GM13977 (cell line): ENCODE measurements around the gene DDX1.
A peak's percentile ranks its signal among the peaks of the same experiment; 100 is the strongest.

Experiments used
- DNase-seq: peaks from one replicate; pipeline ENCODE4 v3.0.0; 2012; ENCODE audit warnings: low spot score
- in situ Hi-C: fragments of 300-500 bp; cut with MboI; formaldehyde crosslinking; loops from one replicate; pipeline ENCODE4 v1.12.0; 2022; ENCODE audit warnings: low sequenced_read_pairs, low pct_unique_long_range_greater_than_20kb, mixed read lengths, inconsistent platforms; ENCODE audit not compliant: unreplicated experiment
- TF ChIP-seq, protein P1 (sequence below): IDR thresholded peaks from 2 replicates; pipeline ENCODE4 v1.5.1; 2012; ENCODE audit warnings: mild to moderate bottlenecking, control low read depth; ENCODE audit not compliant: insufficient read depth; ENCODE audit errors: extremely low read depth, missing control alignments

Gene DDX1

DNA sequence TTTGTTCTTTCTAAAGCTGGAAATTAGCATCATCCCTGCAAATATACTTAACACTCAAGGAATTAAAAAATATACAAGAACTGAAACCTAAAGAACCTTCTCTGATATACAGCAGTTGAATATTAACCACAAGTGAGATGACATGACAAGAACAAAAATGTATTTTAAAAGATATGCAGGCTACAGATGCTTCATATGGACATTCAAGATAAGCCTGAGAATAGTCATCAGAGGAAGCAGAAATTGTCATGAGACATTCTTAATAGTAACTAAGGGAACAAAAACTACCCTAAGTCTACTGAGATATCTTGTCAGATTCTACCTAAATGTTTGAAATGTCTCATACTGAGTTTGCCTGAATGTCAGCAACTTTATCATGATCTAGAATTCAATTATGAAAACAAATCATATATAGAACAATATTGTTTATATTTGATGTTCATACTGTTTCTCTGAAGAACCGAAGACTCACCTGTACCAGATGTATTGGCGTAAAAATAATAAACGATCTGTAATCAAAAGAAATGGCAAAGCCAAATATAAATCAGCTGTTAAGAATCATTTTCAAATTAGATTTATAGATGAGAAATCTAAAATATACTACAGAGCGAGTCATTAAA is 35.2 kb upstream of the DDX1 start:
- DNase-seq: no peak
- TF ChIP-seq, protein P1, sequence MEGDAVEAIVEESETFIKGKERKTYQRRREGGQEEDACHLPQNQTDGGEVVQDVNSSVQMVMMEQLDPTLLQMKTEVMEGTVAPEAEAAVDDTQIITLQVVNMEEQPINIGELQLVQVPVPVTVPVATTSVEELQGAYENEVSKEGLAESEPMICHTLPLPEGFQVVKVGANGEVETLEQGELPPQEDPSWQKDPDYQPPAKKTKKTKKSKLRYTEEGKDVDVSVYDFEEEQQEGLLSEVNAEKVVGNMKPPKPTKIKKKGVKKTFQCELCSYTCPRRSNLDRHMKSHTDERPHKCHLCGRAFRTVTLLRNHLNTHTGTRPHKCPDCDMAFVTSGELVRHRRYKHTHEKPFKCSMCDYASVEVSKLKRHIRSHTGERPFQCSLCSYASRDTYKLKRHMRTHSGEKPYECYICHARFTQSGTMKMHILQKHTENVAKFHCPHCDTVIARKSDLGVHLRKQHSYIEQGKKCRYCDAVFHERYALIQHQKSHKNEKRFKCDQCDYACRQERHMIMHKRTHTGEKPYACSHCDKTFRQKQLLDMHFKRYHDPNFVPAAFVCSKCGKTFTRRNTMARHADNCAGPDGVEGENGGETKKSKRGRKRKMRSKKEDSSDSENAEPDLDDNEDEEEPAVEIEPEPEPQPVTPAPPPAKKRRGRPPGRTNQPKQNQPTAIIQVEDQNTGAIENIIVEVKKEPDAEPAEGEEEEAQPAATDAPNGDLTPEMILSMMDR: no peak
- in situ Hi-C loops: loop anchor here (25.0 kb wide), 1 partner anchor 369 kb away; no protein-coding TSS in a partner anchor

DNA sequence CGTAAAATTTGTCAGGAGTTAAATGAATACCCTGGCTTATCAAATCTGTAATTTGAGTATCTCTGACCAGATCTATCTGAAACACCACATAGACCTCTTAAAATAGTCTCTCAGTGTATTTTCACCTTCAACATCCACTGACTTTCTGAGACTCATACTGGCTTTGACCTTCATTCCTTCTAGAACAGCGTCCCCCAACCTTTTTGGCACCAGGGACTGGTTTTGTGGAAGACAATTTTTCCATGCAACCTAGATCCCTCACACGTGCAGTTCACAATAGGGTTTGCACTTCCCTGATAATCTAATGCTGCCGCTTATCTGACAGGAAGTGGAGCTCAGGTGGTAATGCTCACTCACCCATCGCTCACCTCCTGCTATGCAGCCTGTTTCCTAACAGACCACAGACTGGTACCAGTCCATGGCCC is 33.8 kb upstream of the DDX1 start:
- in situ Hi-C loops: loop anchor here (25.0 kb wide), 1 partner anchor 371 kb away; no protein-coding TSS in a partner anchor

DNA sequence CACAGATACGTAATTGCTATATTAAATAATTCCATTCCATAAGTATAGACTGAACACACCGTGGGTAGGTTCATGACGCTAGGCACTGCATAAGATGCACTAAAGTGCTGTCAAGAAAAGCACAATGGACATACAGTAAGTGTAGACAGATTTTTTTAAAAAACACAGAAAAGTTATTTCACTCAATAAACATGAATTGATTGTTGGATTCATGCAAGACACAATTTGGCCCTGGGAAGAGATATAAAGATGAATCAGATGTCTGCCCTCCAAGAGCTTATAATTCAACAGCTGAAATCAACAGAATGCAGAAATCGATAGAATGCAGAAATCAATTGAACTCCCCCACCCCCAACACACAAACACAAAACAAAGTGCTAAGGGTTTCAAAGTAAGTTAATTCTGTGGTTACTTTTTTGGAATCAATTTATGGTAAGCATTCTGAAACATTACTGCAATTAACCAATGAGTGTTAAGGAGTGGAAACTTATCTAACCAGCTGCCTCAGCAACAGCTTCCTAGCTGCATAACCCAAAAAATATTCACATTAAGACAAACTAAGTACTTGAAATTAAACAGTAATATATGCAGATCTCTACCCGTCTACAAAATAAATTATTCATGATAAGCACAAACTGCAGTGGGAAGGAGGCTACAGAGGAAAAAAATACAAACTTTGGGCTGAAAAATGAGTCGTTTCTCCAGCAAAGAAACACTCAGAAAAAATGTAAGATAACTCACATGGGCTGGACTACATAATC is 32.1 kb upstream of the DDX1 start:
- DNase-seq: no peak
- in situ Hi-C loops: loop anchor here (25.0 kb wide), 1 partner anchor 372 kb away; no protein-coding TSS in a partner anchor
- TF ChIP-seq, protein P1: no peak

More for the DNA sequence above, 33.8 kb upstream of the DDX1 start:
- TF ChIP-seq, protein P1: no peak
- DNase-seq: no peak

DNA sequence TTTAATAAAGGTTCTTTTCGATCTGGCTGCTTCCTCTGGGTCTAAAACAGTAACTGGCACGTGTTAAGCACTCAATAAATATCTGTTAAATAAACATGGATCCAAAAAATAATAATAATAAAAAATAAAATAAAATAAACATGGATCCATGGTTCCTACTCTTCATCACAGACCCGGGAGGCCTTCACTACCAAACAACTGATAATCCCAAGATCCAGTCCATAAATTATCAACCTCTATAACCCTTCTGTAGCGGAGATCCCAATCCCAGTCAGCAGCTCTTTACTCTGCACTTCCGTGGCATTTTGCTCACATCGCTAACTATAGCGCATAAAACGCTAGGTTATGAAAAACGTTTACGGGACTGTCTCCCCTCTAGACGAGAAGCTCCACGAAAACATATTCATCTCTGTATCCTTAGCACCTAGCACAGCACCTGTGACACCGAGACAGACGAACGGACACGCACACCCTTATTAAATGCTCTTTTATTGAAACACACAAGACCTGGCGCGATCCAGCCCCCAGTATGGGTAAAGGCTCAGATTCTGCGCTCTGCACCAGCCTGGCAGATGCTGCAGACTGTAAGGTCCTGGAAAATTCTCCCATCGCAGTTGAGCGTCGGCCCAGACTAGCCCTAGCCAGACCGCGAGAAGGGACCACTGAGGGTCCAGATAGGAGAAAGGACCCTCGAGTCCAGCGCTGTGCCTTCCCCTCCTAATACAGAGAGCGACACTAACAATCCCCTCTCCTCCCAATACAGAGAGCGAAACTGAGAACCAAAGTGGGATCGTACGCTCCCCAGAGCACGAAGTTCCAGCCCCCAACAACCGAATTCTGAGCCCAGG is 31.3 kb upstream of the DDX1 start:
- no peak for DNase-seq
- in situ Hi-C loops: loop anchor here (25.0 kb wide), 1 partner anchor 373 kb away; no protein-coding TSS in a partner anchor
- TF ChIP-seq, protein P1: no peak

DNA sequence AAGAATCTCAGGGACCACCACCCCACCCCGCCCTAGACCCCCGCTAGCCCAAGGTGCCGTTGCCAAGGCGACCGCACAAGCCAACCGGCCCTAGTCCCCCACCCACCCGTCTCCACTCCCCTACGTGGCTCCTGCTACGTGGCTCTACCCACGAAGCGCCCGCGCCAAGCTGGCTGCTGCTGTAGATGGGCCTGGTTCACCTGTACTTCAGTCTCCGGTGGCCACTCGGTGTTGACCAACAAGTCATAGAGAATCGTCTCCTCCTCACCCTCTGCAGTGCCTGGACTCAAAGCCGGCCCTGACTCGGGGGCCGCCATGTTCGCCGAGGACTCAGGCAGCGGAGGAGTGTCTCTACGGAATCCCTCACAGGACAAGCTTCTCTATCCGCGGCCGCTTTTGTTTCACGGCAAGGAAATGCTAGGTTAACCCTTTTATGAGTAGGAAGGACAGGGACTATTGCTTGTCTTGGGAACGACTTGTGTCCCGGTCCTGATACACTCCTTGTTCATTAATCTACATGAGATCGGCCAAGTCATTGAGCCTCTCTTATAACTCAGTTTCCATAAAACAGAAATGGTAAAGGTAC is 30.6 kb upstream of the DDX1 start, which contains the start of gene NBAS:
NBAS (minus strand) TSS at position 347 of the 586 bp plus-strand sequence; CDS start at position 317, 30 bp downstream.
- in situ Hi-C loops: loop anchor here (25.0 kb wide), 1 partner anchor 374 kb away; no protein-coding TSS in a partner anchor
- TF ChIP-seq, protein P1: no peak

More for the DNA sequence above, 30.6 kb upstream of the DDX1 start, which contains the start of gene NBAS:
- DNase-seq: peak; percentile 78
